Bronchial epithelial cell (primary cell): ENCODE measurements around the gene INPPL1. TPM values are rescaled to one million over a fixed set of nuclear protein-coding genes. Genes with fewer than 3 reads are reported as not detected.

Source experiments
- DNase-seq: peaks from one replicate; pipeline ENCODE4 v3.0.0-alpha.2; 2010; ENCODE audit warnings: low read depth
- FAIRE-seq: peaks from 2 replicates; lab custom pipeline; 2011; peaks lifted over from hg19 to GRCh38; lab: Jason Lieb, UNC
- H3K27me3 ChIP-seq: 2 replicates; pipeline ENCODE4 v1.5.1; 2011; ENCODE audit warnings: low read length; ENCODE audit not compliant: control insufficient read depth, insufficient read depth
- H3K36me3 ChIP-seq: 2 replicates; pipeline ENCODE4 v1.5.1; 2011; ENCODE audit warnings: low read length; ENCODE audit not compliant: control insufficient read depth, insufficient read depth
- H3K4me3 ChIP-seq: 2 replicates; pipeline ENCODE4 v1.5.1; 2011; ENCODE audit warnings: mild to moderate bottlenecking, low read depth, low read length, control low read depth
- total RNA-seq: library from RNA; depleted of rRNA; stranded (reverse); fragments of >200 nt; gene quantifications from 2 replicates; pipeline ENCODE4 v1.2.1, GENCODE V29; 2014
- TF ChIP-seq, protein P1 (sequence below): IDR thresholded peaks from 2 replicates; pipeline ENCODE4 v1.5.1; 2011; ENCODE audit warnings: mild to moderate bottlenecking, moderate library complexity, low read length, control low read depth, inconsistent platforms; ENCODE audit not compliant: insufficient read depth, severe bottlenecking

INPPL1 gene
- total RNA-seq, 1 donor from 2014 or later, result 12.6 TPM

DNA sequence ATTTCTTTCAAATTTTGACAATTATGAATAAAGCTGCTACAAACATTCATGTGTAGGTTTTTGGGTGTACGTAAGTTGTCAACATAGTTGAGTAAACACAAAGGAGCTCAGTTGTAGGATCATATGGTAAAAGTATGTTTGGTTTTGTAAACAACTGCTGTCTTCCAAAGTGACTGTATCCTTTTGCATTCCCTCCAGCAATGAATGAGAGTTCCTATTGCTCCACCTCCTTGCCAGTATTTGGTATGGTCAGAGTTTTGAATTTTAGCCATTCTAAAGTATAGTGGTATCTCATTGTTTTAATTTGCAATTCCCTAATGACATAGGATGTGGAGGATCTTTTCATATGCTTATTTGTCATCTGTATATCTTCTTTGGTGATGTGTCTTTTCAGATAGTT lies 47.4 kb downstream of the INPPL1 start:
- Histone ChIP-seq H3K4me3 (no peak overlapping the region), H3K36me3 (no peaks in the 10 kb centered on the region), H3K27me3 (no peaks in the 10 kb centered on the region)
- DNase-seq (no peak), FAIRE-seq (no peak)
- TF ChIP-seq, protein P1, sequence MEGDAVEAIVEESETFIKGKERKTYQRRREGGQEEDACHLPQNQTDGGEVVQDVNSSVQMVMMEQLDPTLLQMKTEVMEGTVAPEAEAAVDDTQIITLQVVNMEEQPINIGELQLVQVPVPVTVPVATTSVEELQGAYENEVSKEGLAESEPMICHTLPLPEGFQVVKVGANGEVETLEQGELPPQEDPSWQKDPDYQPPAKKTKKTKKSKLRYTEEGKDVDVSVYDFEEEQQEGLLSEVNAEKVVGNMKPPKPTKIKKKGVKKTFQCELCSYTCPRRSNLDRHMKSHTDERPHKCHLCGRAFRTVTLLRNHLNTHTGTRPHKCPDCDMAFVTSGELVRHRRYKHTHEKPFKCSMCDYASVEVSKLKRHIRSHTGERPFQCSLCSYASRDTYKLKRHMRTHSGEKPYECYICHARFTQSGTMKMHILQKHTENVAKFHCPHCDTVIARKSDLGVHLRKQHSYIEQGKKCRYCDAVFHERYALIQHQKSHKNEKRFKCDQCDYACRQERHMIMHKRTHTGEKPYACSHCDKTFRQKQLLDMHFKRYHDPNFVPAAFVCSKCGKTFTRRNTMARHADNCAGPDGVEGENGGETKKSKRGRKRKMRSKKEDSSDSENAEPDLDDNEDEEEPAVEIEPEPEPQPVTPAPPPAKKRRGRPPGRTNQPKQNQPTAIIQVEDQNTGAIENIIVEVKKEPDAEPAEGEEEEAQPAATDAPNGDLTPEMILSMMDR, result no peak

- no peaks in the 10 kb centered on the region for H3K27me3 ChIP-seq
- H3K36me3 ChIP-seq, result no peaks in the 10 kb centered on the region
- no peak for DNase-seq
- H3K4me3 ChIP-seq, result no peak overlapping the region
- TF ChIP-seq, protein P1, result no peak
- no peak for FAIRE-seq
These were observed 49.9 kb downstream of the INPPL1 start for GRCh38 chr11:72274435-72274834.

DNA sequence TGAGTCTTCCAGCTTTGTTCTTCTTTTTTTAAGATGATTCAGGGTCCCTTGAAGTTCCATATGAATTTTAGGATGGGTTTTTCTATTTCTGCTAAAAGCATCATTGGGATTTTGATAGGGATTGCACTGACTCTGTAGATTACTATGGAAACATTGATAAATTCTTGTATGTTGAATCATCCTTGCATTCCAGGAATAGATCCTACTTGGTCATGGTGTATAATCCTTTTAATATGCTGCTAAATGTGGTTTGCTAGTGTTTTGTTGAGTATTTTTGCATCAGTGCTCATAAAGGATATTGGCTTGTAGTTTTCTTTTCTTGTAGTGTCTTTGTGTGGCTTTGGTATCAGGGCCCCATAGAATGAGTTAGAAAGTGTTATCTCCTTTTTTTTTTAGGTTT lies 54.3 kb downstream of the INPPL1 start:
- no peaks in the 10 kb centered on the region for H3K27me3 ChIP-seq
- DNase-seq (peak; percentile 34), FAIRE-seq (no peak)
- no peaks in the 10 kb centered on the region for H3K36me3 ChIP-seq
- TF ChIP-seq, protein P1, result no peak
- no peak overlapping the region for H3K4me3 ChIP-seq

DNA sequence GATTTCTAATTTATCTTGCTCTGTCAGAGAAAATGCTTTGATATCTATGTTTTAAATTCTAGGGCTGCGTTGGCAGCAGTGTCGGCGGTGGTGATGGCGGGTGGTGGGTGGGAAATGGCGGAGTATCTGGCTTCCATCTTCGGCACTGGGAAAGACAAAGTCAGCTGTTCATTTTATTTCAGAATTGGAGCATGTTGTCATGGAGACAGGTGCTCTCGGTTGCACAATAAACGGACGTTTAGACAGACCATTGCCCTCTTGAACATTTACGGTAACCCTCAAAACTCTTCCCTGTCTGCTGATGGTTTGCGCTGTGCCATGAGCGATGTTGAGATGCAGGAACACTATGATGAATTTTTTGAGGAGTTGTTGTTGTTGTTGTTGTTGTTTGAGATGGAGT lies 55.5 kb downstream of the INPPL1 start:
- TF ChIP-seq, protein P1, result no peak
- no peak overlapping the region for H3K4me3 ChIP-seq
- H3K27me3 ChIP-seq, result no peaks in the 10 kb centered on the region
- no peak for FAIRE-seq
- DNase-seq, result no peak
- H3K36me3 ChIP-seq, result no peaks in the 10 kb centered on the region

DNA sequence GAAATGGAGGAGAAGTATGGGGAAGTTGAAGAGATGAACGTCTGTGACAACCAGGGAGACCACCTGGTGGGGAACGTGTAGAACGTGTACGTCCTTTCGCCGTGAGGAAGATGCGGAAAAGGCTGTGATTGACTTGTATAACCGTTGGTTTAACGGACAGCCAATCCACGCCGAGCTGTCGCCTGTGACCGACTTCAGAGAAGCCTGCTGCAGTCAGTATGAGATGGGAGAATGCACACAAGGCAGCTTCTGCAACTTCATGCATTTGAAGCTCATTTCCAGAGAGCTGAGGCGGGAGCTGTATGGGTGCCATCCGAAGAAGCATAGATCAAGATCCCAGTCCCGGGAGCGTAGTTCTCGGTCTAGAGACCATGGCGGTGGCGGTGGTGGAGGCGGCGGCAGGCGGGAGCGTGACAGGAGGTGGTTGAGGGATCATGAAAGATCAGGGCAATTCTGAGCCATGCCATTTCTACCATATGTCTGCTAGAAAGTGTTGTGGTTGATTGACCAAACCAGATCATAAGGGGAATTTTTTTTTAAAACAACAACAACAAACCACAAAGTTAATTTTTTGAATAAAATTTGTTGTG lies 56.3 kb downstream of the INPPL1 start:
- H3K4me3 ChIP-seq, result no peak overlapping the region
- no peaks in the 10 kb centered on the region for H3K27me3 ChIP-seq
- DNase-seq (no peak), FAIRE-seq (no peak)
- TF ChIP-seq, protein P1, result no peak
- H3K36me3 ChIP-seq, result no peaks in the 10 kb centered on the region

- H3K4me3 ChIP-seq, result no peak overlapping the region
- H3K36me3 ChIP-seq, result no peaks in the 10 kb centered on the region
- H3K27me3 ChIP-seq, result no peaks in the 10 kb centered on the region
- TF ChIP-seq, protein P1, result no peak
- FAIRE-seq (peak; percentile 18), DNase-seq (no peak)
These were observed 59.4 kb downstream of the INPPL1 start for GRCh38 chr11:72283947-72284346.
